ENCODE results near the gene PHIP.
A peak's percentile ranks its signal among the peaks of the same experiment; 100 is the strongest.

Gene PHIP

DNA sequence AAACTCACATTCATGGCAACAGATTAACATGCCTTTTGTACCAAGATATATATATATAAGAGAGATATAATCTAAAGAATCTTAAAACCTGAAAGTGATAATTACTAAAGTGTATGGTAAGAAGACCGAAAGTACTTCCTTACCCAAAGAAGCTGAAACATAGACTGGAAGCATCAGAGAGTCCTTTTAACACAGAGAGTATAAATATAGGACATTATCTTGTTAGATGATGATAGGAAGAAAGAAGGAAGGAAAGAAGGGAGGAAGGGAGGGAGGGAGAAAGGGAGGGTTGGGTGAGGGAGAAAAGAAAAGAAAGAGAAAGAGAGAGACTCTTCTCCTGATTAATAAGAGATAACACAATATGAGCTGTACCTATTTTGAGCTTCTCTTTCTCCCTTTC is 68.2 kb downstream of the PHIP start:
- DNase-seq (ENCODE audit: low spot score): no peak

DNA sequence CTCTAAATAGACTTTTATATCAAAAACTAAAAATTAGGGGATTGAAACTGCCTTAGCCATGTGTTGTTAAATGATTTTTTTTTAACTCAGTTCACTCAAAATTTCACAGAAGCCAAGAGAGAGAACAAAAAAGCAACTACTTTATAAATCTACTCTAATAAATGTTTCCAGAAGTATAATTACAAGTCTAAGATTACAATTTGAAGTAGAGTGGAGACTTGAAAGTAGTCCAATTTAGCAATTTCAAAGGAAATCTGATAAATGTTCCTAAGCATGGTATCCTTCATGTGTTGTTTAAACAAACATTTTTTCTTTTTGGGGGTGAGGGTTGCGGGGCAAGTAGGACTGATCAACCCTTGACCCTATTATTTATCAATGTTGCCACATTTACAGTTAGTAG is 72.6 kb downstream of the PHIP start:
- DNase-seq (ENCODE audit: low spot score): no peak

DNA sequence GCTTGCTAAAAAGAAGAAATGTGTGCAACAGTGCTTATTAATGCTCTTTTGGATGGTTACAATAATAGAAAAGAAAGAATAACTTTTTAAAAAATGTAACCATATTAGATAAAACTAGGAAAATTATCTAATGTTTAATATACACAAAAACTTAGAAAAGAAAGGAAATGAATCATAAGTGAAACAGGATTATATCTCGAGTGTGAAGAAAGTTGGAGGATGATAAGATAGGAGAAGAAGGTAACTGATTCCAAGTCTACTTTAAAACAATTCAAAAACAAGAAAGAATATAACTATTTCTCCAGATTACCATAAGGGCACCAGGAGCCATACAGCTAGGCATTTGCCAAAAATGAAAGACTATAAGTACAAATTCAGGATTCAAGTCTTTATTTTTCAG is 73.0 kb downstream of the PHIP start:
- no peak for DNase-seq (ENCODE audit: low spot score)

DNA sequence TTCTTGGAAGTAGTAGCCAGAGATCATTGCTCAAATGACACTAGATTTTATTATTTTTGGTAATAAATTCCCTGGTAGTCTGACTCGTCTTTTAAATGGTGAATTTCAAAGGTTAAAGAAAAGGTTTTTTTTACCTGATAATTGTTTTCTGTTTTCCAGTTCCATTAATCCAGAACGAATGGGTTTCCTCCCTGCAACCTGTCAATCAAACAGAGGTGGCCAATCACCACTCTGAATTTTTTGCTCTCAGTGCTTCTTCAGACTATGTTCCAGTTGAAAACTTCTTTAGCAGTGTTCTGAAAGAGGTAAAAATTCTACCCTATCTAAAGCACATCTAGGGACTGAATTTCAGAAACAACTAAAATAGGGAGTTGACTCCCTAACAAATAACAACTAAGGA is 73.8 kb downstream of the PHIP start:
- no peak for DNase-seq (ENCODE audit: low spot score)

DNA sequence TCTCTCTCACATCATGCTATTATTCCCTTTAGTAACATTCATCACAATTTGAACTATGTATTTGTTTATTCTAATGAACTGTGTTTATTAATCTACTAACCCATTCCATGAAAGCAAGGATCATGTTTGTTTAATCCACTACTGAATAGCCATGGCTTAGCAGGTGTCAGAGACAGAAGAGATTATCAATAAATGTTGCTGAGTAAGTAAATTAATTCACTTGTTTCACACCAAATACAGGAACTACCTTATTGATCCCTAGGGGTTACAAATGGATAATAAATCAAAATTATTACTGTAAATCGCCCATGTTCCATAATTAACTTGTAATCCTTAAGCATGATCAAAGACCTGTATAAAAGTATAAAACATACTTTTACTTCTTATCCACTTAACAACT is 76.6 kb downstream of the PHIP start:
- no peak for DNase-seq (ENCODE audit: low spot score)

DNA sequence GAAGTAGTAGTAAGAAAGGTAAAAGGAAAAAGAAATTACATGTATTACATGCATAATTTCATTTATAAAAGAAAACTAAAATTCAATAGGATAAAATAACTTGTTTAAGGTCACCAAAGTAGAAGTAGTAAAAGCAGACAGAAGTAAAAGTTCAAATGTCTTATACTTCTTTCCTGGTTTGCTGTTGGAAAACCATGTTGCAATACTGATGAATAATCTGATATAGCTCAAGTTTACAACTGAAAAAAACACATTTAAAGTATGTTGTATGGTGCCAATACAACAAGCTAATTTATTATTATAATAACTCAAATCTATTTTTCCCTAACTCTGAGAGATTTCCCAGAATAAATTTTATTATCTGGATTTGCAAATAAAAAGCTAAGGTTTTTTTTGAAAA is 78.3 kb downstream of the PHIP start:
- no peak for DNase-seq (ENCODE audit: low spot score)

DNA sequence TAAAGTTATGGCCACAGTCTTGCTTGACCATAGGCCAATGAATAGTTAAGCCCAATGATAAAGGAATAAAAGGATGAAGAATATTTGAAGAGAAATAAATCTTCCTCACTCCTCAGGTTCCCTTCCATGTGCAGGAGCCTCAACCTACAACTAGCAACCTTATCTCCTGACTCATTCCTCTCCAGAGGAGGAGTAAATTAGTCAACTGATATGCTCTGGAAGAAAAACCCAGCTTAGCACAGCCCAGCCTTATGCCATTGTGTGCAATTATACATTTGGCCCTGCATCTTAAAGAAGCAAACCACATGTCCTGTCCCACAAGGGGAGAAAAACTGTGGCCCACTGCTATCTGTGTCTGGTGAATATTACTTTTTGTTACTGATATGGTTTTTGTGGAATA is 82.1 kb downstream of the PHIP start:
- no peak for DNase-seq (ENCODE audit: low spot score)

DNA sequence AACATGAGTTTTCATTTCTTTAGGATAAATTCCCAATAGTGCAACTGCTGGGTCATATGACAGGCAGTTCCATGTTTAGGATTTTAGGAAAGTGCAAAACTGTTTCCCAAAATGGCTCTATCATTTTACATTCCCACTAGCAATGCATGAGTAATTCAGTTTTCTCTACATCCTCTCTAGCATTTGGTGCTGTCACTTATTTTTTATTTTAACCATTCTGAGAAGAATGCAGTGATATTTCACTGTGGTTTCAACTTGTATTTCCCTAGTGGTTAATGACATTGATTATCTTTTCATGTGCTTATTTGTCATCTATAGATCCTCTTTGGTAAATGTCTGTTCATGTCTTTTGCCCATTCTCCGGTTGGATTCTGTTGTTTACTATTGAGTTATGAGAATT is 82.7 kb downstream of the PHIP start:
- DNase-seq (ENCODE audit: low spot score): no peak

DNA sequence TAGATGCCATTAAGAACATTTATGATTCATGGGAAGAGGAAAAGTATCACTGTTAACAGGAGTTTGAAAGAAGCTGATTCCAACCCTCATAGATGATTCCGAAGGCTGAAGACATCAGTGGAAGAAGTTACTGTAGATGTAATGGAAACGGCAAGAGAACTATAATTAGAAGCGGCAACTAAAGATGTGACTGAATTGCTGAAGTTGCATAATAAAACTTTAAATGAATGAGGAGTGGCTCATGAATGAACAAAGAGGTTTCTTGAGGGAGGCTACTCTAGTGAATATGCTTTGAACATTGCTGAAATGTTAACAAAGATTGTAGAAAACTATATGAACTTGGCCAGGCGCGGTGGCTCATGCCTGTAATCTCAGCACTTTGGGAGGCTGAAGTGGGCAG is 84.1 kb downstream of the PHIP start:
- DNase-seq (ENCODE audit: low spot score): no peak

DNA sequence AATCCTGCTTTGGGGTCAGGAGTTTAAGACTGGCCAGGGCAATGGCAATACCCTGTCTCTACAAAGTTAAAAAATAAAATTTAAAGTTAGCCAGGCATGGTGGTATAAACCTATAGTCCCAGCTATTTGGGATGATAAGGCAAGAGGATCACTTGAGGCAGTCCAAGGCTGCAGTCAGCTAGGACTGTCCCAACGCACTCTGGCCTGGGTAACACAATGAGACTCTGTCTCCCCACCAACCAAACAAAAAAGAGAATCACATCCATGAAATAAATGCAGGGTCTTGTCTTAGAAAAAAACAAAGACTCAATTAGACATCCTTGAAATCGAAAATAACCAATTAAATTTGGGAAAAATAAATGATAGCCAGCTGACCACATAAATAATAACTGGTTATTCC is 88.9 kb downstream of the PHIP start:
- DNase-seq (ENCODE audit: low spot score): no peak

DNA sequence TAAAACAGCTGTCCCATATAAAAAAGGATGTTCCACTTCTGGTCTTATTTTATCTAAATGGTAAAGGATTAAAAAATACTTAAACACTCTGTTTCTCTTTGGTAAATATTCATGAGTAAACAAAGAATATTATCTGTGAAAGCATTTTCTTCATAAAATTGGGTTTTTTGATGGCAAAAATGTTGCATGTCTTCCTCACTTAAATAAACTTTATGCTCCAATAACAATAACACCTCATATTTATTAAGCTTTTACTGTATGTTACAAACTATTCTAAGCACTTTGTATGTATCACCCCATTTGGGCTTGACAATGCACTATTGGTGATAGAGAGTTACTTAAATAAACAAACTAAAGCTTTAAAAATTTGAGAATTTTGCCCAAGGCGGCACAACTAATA is 91.9 kb downstream of the PHIP start:
- no peak for DNase-seq (ENCODE audit: low spot score)

DNA sequence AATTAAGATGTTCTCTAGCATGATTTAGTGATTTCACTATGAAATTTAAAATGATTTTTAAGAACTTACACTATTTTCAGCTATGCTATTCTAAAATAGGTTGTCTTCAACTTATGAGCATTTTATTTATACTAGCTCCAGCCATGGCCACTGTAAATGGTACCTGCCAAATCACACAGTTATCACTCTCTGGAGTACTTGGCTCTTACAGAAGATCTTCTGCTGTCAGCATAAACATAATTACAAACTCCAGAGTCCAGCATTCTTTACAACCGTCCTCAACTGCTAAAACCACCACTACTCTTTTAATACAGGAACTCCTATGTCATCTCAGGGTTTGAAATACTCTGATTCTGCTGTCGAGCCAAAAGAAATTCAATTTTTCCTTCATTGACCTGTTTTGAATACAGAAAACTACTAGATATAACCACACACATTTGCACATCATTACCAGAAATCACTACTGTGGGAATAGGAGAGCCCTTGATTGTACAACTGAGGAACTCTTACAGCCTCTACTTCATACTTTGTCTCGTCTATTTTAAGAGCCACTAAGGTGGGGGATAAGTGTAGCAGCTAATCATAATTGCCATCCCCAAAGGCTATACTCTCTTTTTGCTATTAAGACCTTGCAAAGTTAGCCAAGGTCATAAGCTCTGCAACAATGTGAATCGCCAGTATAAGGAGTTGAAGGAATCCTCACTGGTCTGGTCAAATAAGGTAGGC is 93.7 kb downstream of the PHIP start:
- no peak for DNase-seq (ENCODE audit: low spot score)

DNA sequence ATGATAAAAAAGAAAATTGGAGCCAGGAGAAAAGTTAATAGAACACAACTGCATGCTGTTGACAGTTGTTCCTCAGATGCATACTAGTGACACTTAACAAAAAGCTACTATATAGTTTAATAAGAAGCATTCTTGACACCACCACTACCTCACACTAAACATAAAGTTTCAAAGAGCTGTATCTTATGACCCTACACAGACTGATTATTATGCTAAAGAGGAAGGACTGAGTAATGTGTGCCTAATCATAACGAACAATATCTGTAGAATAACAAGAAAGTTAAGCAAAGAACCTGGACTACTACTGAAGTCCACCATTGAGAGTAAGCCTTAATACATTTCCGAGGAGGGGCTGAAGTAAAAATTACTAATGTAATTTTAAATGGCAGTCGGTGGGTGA is 110.9 kb downstream of the PHIP start:
- DNase-seq (ENCODE audit: low spot score): no peak

DNA sequence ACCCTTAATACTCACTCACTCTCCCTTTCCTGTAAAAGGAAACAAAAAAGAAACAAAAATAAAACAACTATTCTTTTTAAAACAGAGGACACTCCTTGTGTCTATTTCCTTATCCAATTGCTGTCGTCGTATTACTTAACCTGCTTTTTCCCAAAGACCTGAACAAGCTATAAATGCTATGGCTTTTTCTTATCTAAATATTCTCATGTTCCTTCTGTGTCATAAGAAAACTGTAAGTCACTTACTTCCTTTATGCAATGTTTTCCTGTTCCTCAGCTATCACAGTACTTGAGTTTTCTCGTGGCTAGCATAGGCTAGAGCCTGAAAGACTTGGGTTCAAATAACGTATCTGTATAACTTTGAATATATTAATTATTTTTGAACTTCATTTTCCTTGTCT is 111.5 kb downstream of the PHIP start:
- no peak for DNase-seq (ENCODE audit: low spot score)

DNA sequence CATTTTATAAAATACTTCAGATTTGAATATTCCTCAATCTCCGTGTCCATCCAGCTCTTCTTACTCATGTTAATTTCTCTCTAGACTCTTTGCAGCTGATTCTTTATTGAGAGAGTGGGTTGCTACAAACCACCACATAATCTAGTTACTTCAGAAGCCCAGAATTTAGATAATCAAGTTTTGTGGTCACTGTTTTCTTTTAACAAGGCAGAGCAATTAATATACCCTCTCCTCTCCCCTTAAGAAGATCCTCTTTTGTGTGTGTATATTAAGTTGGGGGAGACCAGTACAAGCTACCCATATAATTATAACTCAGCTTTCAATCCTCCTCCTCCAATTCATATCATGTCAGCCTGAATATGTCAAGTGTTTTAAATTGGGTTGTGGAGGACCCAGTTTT is 115.6 kb downstream of the PHIP start:
- DNase-seq (ENCODE audit: low spot score): no peak

DNA sequence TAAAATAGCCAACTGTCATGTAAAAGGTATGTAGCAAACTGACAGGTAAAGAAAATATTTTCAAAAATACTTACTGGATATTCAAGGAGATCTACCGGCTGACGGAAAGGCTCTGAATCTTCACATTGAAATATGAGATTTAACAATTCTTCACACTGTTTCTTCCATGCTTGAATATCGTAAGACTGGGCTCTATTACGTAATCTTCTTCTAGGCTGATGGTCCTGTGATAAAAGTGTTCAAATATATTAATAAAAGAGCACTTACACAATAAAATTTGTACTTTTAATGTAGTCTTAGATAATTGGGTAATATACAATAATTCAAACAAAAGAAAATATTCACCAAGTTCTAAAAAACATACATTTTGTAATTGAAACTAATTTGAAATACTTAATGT is 123.3 kb downstream of the PHIP start:
- DNase-seq (ENCODE audit: low spot score): no peak

DNA sequence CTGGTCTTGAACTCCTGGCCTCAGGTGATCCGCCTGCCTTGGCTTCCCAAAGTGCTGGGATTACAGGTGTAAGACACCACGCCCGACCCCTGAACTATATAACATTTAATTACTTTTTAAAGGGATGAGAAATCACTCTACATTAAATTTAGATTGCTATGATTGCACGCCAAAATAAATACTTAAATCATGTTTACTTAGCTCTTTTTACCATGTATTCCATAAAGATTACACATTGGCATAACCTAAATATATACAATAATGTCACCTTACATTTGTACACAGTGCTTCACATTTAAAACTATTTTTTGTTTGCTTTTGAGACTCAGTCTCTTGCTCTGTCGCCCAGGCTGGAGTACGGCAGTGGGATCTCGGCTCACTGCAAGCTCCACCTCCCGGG is 124.3 kb downstream of the PHIP start:
- no peak for DNase-seq (ENCODE audit: low spot score)

DNA sequence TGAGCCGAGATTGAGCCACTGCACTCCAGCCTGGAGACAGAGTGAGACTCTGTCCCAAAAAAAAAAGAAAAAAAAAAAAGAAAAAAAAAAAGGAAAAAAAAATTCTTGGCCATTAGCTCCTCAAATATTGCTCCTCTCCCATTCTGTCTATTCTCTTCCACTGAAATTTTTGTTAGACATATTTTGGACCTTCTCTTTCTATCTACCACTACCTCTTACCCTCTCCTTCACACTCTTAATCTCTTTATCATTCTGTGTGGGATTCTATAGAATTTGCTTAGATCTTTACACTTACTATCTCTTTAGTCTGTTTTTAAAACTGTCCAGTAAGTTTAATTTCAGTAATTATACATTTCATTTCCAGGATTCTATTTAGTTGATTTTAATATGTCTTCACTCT is 125.7 kb downstream of the PHIP start:
- no peak for DNase-seq (ENCODE audit: low spot score)

DNA sequence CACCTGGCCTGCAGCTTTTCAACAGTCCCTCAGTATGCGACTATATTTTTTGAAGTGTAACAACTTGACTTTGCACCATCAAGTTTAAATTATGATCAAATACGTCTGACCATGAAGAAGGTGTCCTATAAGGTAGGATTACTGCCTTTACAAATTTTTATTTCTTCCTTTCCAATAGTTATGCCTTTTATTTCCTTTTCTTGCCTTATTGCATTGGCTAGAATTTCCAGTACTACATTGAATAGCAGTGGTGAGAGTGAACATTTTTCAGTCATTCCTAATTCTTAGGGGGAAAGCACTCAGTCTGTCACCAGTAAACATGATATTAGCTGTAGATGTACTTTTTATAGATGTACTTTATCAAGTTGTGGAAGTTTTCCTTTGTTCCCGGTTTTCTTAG is 129.3 kb downstream of the PHIP start:
- no peak for DNase-seq (ENCODE audit: low spot score)

DNA sequence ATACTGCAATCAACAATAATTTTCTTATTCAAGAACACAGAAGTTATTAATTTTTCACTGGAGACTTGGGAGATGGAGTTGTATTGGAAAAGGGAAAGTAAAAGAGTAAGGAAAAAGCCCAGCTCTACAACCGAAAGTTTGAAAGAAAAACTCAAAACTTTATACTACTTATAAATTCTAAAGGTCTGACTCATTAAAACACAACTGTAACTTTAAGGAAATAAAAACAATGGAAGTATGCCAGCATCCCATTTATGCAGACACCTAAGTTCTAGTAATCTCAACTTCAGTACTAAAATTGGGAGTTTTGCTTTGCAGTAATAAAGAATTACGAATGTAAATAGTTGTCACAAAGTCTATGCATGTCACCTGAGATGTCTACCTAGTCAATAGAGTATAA is 130.1 kb downstream of the PHIP start:
- peak; percentile 3 for DNase-seq (ENCODE audit: low spot score)

DNA sequence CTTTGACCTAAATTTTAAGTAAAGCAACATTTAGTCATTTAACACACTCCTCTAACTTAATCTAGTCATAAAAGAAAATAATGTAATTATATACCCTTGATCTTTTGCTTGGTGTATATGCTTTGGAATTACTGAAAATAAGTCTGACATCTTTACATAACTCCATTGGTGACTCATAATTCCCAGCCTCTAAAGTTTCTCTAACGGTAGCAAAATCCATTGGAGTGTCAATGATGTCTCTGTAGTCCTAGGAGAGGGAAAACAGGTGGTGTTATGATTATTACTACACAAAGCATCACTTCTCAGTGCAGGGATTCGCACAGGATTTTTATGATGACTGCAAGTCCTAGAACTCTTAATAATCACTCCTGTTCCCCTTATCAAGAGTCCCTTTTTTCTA is 130.5 kb downstream of the PHIP start:
- no peak for DNase-seq (ENCODE audit: low spot score)

DNA sequence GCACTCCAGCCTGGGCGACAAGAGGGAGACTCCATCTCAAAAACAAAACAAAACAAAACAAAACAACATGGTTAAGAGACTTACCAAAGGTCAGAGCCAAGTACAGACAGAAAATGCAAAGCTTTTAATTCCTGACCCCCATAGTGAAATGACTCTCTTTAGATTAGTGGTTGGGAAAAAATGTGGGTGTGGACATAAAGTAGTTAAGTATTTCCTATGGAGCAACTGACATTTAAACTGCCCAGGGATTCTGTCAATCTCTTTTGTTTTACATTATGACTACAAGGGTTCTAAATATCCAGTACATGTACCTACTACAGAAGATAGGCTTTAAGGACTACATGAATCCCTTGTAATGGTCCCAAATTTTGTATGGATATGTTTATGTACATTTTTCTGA is 135.6 kb downstream of the PHIP start:
- peak; percentile 5 for DNase-seq (ENCODE audit: low spot score)

DNA sequence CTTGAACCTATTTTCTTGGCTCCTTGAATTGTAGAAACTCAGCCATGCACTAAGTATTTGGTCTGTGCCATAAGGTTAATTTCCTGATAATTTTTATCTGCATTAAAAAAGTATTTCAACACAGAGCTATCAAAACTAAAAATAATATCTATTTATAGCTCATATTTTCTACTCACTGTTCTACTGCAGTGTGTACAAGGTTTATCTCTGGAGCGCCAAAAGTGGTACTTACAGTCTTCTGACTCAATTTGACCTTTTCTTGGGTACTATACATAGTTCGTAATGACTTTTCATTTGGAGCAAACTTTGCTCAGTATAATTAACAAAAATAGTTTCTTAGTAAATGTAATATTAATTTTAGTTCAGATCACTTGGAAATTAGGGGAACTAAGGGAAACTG is 141.5 kb downstream of the PHIP start:
- DNase-seq (ENCODE audit: low spot score): no peak

DNA sequence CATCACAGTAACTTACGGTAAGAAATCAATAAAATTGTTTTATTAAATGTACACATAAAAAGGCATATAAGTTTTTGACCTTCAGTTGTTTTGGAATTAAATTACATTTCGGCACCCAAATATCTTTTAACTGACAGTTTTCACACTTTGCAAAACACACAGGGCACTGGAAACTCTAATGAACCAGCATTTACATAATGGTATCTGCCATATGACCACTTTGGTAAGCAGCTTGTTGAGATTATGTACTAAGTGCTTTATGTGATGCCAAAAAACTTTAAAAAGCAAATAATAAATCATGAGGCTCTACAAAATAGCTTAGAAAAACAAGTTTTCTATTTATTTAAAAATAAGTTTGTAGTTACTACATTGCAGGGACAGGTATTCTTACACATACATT is 142.5 kb downstream of the PHIP start:
- DNase-seq (ENCODE audit: low spot score): no peak

DNA sequence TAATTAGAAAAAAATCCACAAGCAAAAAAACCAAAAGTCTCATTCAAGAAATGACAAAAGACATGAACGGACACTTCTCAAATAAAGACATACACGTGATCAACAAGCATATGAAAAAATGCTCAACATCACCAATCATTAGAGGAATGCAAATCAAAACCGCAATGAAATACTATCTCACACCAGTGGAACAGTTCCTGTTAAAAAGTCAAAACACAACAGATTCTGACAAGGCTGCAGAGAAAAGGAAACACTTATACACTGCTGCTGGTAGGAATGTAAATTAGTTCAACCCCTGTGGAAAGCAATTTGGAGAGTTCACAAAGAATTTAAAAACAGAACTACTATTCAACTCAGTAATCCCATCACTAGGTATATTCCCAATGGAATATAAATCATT is 152.7 kb downstream of the PHIP start:
- no peak for DNase-seq (ENCODE audit: low spot score)
